ENCODE measurements around the gene TDRD7. TPM values are rescaled to one million over a fixed set of nuclear protein-coding genes. Genes with fewer than 3 reads are reported as not detected.

TDRD7 gene
- total and polyA plus RNA-seq, 2 donors (not counting 1 experiment from before 2014, with no cell fraction given), result 11.5 to 19.7 TPM

- H3K4me1 ChIP-seq (ENCODE audit: control insufficient read depth in 2 of 2, insufficient read depth in 2 of 2, low read length in 2 of 2), result peaks cover 16 to 20% of the 10 kb centered on the region in 2 donors
- DNase-seq, result peak; percentile 48
- H3K9ac ChIP-seq (ENCODE audit: low read length), result peak overlapping the region; percentile 60
- no peaks in the 10 kb centered on the region for H3K79me2 ChIP-seq (ENCODE audit: control insufficient read depth, insufficient read depth, low read length)
- TF ChIP-seq EZH2 (IDR thresholded peaks at IDR 0.05; ENCODE audit: borderline replicate concordance, insufficient read depth, low read depth, low read length, poor library complexity, severe bottlenecking) (no peak), CTCF (IDR thresholded peaks at IDR 0.05) (no peak)
- H3K27ac ChIP-seq (ENCODE audit: low read length in 2 of 2), result no peak overlapping the region
- no peaks in the 10 kb centered on the region for H4K20me1 ChIP-seq (ENCODE audit: control insufficient read depth, insufficient read depth, low read length, poor library complexity, severe bottlenecking)
- peaks cover 0 to 7% (median 0%) of the 10 kb centered on the region in 3 donors for H3K9me3 ChIP-seq (ENCODE audit: control extremely low read depth in 1 of 3, control insufficient read depth in 2 of 3, insufficient read depth in 1 of 3, low read length in 2 of 3)
- peak overlapping the region; percentile 58 for H2AFZ ChIP-seq (ENCODE audit: insufficient read depth, low read depth, low read length, poor library complexity, severe bottlenecking)
- H3K27me3 ChIP-seq (replicated peaks in 1 of 4; ENCODE audit: control extremely low read depth in 1 of 4, control insufficient read depth in 3 of 4, insufficient read depth in 4 of 4, low read length in 3 of 4), result peaks cover 0 to 48% (median 24%) of the 10 kb centered on the region in 4 experiments
- H3K27me3 Mint-ChIP-seq, result peaks cover 37% of the 10 kb centered on the region
- CTCF ChIA-PET, result interaction anchor here (0.6 to 2.0 kb wide), 7 partner anchors 16 to 645 kb away, joined by 3 to 5 read pairs (median 3); no protein-coding TSS in a partner anchor
- no peaks in the 10 kb centered on the region for H3K9me3 Mint-ChIP-seq (ENCODE audit: insufficient read depth)
- peak overlapping the region in 3 of 5 experiments; percentile 45 to 60 (median 55) for H3K4me3 ChIP-seq (ENCODE audit: control extremely low read depth in 1 of 5, extremely low read depth in 1 of 5, insufficient read depth in 1 of 5, low read depth in 2 of 5, low read length in 4 of 5)
- peak overlapping the region; percentile 94 for H3K4me2 ChIP-seq (replicated peaks; ENCODE audit: low read depth, low read length, poor library complexity, severe bottlenecking)
- peak overlapping the region; percentile 85 for H3K4me3 Mint-ChIP-seq
- no peak overlapping the region for H3K27ac Mint-ChIP-seq
- peak; percentile 9 for ATAC-seq (ENCODE audit: low read depth)
- H3K4me1 Mint-ChIP-seq, result peaks cover 21% of the 10 kb centered on the region
- WGBS (ENCODE audit: insufficient coverage), result 3% methylated on average over 47 of the region's 49 CpGs
- POLR2A ChIA-PET, result no interaction called here
- no peaks in the 10 kb centered on the region for H3K36me3 ChIP-seq (replicated peaks in 1 of 2; ENCODE audit: control extremely low read depth in 1 of 2, control insufficient read depth in 1 of 2, extremely low read depth in 1 of 2, insufficient read depth in 2 of 2, low read length in 1 of 2)
- intact Hi-C loops (cut with micrococcal nuclease), result no loop called here
These were observed 90.5 kb downstream of the TDRD7 start for GRCh38 chr9:97502222-97502983.

Measured in B cell (primary cell).